ENCODE data around the gene COG3. TPM values are rescaled to one million over a fixed set of nuclear protein-coding genes. Genes with fewer than 3 reads are reported as not detected.

Gene COG3
- total and polyA plus RNA-seq, 2 of the 13 experiments (the other 11 are each of a cell fraction or from before 2014, with no cell fraction given): 37.8 to 47.5 TPM

DNA sequence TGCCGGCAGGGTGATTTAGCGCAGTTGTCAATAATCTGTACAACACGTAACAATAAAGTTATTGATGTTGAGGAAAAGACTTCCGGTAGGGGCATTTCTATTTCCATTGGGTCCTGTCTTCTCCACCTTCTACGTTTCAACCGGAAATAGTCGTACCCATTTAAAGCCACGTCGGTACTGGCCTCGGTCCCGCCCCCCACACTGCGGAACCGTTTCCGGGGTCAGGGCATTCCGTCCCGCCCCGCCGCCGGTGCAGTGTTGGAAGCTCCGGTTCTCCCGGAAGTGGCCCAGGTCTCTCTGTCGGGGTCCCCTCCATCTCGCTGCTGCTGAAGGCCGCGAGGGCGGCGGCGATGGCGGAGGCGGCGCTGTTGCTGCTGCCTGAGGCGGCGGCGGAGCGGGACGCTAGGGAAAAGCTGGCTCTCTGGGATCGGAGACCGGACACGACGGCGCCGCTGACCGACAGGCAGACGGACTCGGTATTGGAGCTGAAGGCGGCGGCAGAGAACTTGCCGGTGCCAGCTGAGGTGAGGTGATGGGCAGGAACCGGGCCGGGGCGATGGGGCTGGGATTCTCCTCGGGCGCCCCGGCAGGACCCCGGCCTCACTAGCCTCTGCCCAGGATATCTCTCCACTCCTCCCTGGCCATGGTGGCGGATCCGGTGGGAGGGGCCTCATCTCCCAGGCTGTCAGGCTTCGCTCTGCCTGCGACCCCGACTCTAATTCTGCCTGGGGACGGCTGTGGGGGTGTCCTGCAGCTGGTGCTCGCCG, at the start of gene COG3 (continued):
- TF ChIP-seq ARID3A (IDR thresholded peaks at IDR 0.05; ENCODE audit: low read depth, low read length): peak; percentile 97
- no peak for TF ChIP-seq RELA (CRISPR knock-in tag; IDR thresholded peaks at IDR 0.05)
- TF ChIP-seq SRSF4 (IDR thresholded peaks at IDR 0.05; ENCODE audit: low read depth, low read length, poor library complexity, severe bottlenecking): no peak
- TF ChIP-seq RNF2 (conservative IDR thresholded peaks at IDR 0.05; ENCODE audit: low read depth): no peak
- no peak for TF ChIP-seq ZNF777 (CRISPR knock-in tag; IDR thresholded peaks at IDR 0.05)
- TF ChIP-seq ZNF292 (CRISPR knock-in tag; IDR thresholded peaks at IDR 0.05; ENCODE audit: borderline replicate concordance, low read depth): no peak; the same call in 1 of the 2 replicates
- TF ChIP-seq ZFYVE20 (CRISPR knock-in tag; IDR thresholded peaks at IDR 0.05; ENCODE audit: borderline replicate concordance, low read depth): no peak
- TF ChIP-seq, protein P1, sequence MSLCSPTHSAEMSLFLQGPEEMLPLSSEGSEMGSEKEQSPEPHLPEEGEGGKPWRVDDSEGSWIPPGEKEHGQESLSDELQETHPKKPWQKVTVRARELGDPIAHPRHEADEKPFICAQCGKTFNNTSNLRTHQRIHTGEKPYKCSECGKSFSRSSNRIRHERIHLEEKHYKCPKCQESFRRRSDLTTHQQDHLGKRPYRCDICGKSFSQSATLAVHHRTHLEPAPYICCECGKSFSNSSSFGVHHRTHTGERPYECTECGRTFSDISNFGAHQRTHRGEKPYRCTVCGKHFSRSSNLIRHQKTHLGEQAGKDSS (CRISPR knock-in tag; IDR thresholded peaks at IDR 0.05; ENCODE audit: borderline replicate concordance, low read depth): no peak
- peak; percentile 69; the same call in 1 of the 2 replicates for TF ChIP-seq YEATS2 (CRISPR knock-in tag; IDR thresholded peaks at IDR 0.05; ENCODE audit: borderline replicate concordance)
- TF ChIP-seq TBL1XR1 (IDR thresholded peaks at IDR 0.05; ENCODE audit: borderline replicate concordance, low read length, partially characterized antibody): peak; percentile 62
- no peak; the same call in 1 of the 2 replicates for TF ChIP-seq SIX1 (CRISPR knock-in tag; IDR thresholded peaks at IDR 0.05; ENCODE audit: borderline replicate concordance)
- TF ChIP-seq ZNF883 (CRISPR knock-in tag; IDR thresholded peaks at IDR 0.05; ENCODE audit: not compliant biosample characterization): peak; percentile 65
- TF ChIP-seq ZNF354B (CRISPR knock-in tag; IDR thresholded peaks at IDR 0.05): no peak
- TF ChIP-seq SRSF1 (optimal IDR thresholded peaks at IDR 0.05; ENCODE audit: low read depth, low read length): peak; percentile 74
- TF ChIP-seq, protein P2, sequence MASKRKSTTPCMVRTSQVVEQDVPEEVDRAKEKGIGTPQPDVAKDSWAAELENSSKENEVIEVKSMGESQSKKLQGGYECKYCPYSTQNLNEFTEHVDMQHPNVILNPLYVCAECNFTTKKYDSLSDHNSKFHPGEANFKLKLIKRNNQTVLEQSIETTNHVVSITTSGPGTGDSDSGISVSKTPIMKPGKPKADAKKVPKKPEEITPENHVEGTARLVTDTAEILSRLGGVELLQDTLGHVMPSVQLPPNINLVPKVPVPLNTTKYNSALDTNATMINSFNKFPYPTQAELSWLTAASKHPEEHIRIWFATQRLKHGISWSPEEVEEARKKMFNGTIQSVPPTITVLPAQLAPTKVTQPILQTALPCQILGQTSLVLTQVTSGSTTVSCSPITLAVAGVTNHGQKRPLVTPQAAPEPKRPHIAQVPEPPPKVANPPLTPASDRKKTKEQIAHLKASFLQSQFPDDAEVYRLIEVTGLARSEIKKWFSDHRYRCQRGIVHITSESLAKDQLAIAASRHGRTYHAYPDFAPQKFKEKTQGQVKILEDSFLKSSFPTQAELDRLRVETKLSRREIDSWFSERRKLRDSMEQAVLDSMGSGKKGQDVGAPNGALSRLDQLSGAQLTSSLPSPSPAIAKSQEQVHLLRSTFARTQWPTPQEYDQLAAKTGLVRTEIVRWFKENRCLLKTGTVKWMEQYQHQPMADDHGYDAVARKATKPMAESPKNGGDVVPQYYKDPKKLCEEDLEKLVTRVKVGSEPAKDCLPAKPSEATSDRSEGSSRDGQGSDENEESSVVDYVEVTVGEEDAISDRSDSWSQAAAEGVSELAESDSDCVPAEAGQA (IDR thresholded peaks at IDR 0.05; ENCODE audit: low read depth): peak; percentile 75
- TF ChIP-seq, protein P2 (CRISPR knock-in tag; IDR thresholded peaks at IDR 0.05; ENCODE audit: borderline replicate concordance): no peak
- TF ChIP-seq ZNF264 (CRISPR knock-in tag; IDR thresholded peaks at IDR 0.05): no peak
- TF ChIP-seq ISX (CRISPR knock-in tag; conservative IDR thresholded peaks at IDR 0.05): no peak
- TF ChIP-seq SP4 (CRISPR knock-in tag; IDR thresholded peaks at IDR 0.05): no peak; the same call in 1 of the 2 replicates
- peak; percentile 46 for TF ChIP-seq AGO1 (IDR thresholded peaks at IDR 0.05; ENCODE audit: low read depth, low read length, poor library complexity, severe bottlenecking)
